ENCODE data around the gene NAGS. TPM values are rescaled to one million over a fixed set of nuclear protein-coding genes. Genes with fewer than 3 reads are reported as not detected.

Gene NAGS
- total RNA-seq, 1 experiment from 2014 or later: 3.7 TPM

- Mint-ChIP-seq H3K4me3 (no peak overlapping the region), H3K27me3 (ENCODE audit: low read depth) (peaks cover 38% of the 10 kb centered on the region), H3K27ac (no peak overlapping the region), H3K4me1 (no peaks in the 10 kb centered on the region), H3K9me3 (no peaks in the 10 kb centered on the region), H3K36me3 (ENCODE audit: insufficient read depth in 1 of 3, low read depth in 3 of 3) (no peaks in the 10 kb centered on the region)
- Histone ChIP-seq H2AFZ (ENCODE audit: low read length) (no peak overlapping the region), H3K23ac (ENCODE audit: insufficient read length, low read depth, low read length) (no peak overlapping the region), H3K79me2 (ENCODE audit: insufficient read depth, low read length) (no peaks in the 10 kb centered on the region), H4K8ac (replicated peaks; ENCODE audit: insufficient read length, low read depth, low read length) (no peak overlapping the region), H3T11ph (ENCODE audit: low read length) (no peak overlapping the region), H3K4me2 (ENCODE audit: insufficient read depth, insufficient read length, low read length) (no peak overlapping the region), H3K79me1 (ENCODE audit: insufficient read depth, low read depth, low read length, poor library complexity, severe bottlenecking) (no peaks in the 10 kb centered on the region), H3K9me3 (ENCODE audit: control insufficient read depth, low read depth, low read length) (no peaks in the 10 kb centered on the region), H3K27me3 (ENCODE audit: insufficient read depth, low read length) (no peaks in the 10 kb centered on the region), H4K20me1 (ENCODE audit: control insufficient read depth, insufficient read depth, insufficient read length) (no peaks in the 10 kb centered on the region), H2AK5ac (ENCODE audit: insufficient read length, low read length) (no peak overlapping the region), H3K4me1 (ENCODE audit: insufficient read depth, low read length) (no peaks in the 10 kb centered on the region), H3K23me2 (ENCODE audit: insufficient read length, low read depth, low read length, poor library complexity, severe bottlenecking) (peaks cover 2% of the 10 kb centered on the region), H3K4ac (ENCODE audit: low read depth, low read length) (no peak overlapping the region), H4K91ac (ENCODE audit: insufficient read length, low read depth, low read length) (no peak overlapping the region), H4K5ac (ENCODE audit: insufficient read length, low read depth, low read length) (no peak overlapping the region), H3K18ac (ENCODE audit: insufficient read length, low read depth, low read length) (no peak overlapping the region), H2BK12ac (ENCODE audit: insufficient read length, low read depth, low read length) (no peak overlapping the region), H2BK5ac (ENCODE audit: insufficient read length, low read length) (no peak overlapping the region), H3K56ac (ENCODE audit: insufficient read length, low read depth, low read length) (no peak overlapping the region), H2BK15ac (ENCODE audit: low read depth, low read length) (no peak overlapping the region), H2BK20ac (ENCODE audit: low read depth, low read length, poor library complexity, severe bottlenecking) (no peak overlapping the region), H2BK120ac (ENCODE audit: low read depth, low read length, poor library complexity, severe bottlenecking) (no peak overlapping the region), H3K27ac (ENCODE audit: insufficient read length, low read depth, low read length) (no peak overlapping the region), H3K14ac (ENCODE audit: insufficient read depth, low read length) (no peak overlapping the region), H3K9ac (ENCODE audit: extremely low read depth, insufficient read length, low read length) (no peak overlapping the region)
- no CpG with 5 or more reads among the region's 27 CpGs for WGBS (ENCODE audit: extremely low coverage, insufficient read length, low lambda C conversion rate)
- TF ChIP-seq, protein P1, sequence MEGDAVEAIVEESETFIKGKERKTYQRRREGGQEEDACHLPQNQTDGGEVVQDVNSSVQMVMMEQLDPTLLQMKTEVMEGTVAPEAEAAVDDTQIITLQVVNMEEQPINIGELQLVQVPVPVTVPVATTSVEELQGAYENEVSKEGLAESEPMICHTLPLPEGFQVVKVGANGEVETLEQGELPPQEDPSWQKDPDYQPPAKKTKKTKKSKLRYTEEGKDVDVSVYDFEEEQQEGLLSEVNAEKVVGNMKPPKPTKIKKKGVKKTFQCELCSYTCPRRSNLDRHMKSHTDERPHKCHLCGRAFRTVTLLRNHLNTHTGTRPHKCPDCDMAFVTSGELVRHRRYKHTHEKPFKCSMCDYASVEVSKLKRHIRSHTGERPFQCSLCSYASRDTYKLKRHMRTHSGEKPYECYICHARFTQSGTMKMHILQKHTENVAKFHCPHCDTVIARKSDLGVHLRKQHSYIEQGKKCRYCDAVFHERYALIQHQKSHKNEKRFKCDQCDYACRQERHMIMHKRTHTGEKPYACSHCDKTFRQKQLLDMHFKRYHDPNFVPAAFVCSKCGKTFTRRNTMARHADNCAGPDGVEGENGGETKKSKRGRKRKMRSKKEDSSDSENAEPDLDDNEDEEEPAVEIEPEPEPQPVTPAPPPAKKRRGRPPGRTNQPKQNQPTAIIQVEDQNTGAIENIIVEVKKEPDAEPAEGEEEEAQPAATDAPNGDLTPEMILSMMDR (conservative IDR thresholded peaks at IDR 0.05): no peak
- DNase-seq: no peak
Observed at GRCh38 chr17:43975898-43976297, 28.5 kb upstream of the NAGS start.
